Neural cell (in vitro differentiated cells): Measurements from ENCODE around the gene PRAME. TPM values are rescaled to one million over a fixed set of nuclear protein-coding genes. Genes with fewer than 3 reads are reported as not detected.

ENCODE experiments used
- H2AFZ ChIP-seq: fragments of 200-600, 300-800 bp; sonication (generic), shearing (Covaris generic); 2 replicates; pipeline ENCODE4 v1.6.0; 2014; ENCODE audit warnings: low read depth, mild to moderate bottlenecking, antibody characterized with exemption, low read length, moderate library complexity
- H3F3A ChIP-seq: fragments of 200-600 bp; shearing (Covaris generic); 2 replicates; pipeline ENCODE4 v1.6.1; 2016; ENCODE audit warnings: mild to moderate bottlenecking, moderate library complexity, mixed read lengths, antibody characterized with exemption, low read length; ENCODE audit not compliant: insufficient read depth, poor library complexity, severe bottlenecking
- H3K27ac ChIP-seq: fragments of 200-600, 300-800 bp; sonication (generic), shearing (Covaris generic); 2 replicates; pipeline ENCODE4 v1.5.1; 2014; ENCODE audit warnings: mild to moderate bottlenecking, low read length, moderate library complexity
- H3K27me3 ChIP-seq: fragments of 300-800, 200-600 bp; sonication (generic), shearing (Covaris generic); 2 replicates; pipeline ENCODE4 v1.6.0; 2014; ENCODE audit warnings: mild to moderate bottlenecking, low read depth, low read length, moderate library complexity; ENCODE audit not compliant: insufficient read depth
- H3K36me3 ChIP-seq: fragments of 300-800, 200-600 bp; sonication (generic), shearing (Covaris generic); 2 replicates; pipeline ENCODE4 v1.5.1; 2014; ENCODE audit warnings: mild to moderate bottlenecking, antibody characterized with exemption, low read length, moderate library complexity; ENCODE audit not compliant: insufficient read depth
- H3K4me2 ChIP-seq: fragments of 300-800, 200-600 bp; sonication (generic), shearing (Covaris generic); 2 replicates; pipeline ENCODE4 v1.6.0; 2014; ENCODE audit warnings: mild to moderate bottlenecking, low read length
- H3K4me3 ChIP-seq: fragments of 300-800, 200-600 bp; sonication (generic), shearing (Covaris generic); 2 replicates; pipeline ENCODE4 v1.5.1; 2014; ENCODE audit warnings: mild to moderate bottlenecking, low read length, moderate library complexity
- H3K79me2 ChIP-seq: fragments of 200-600 bp; shearing (Covaris generic); replicated peaks from 2 replicates; pipeline ENCODE4 v1.6.0; 2014; ENCODE audit warnings: mild to moderate bottlenecking, low read length, moderate library complexity; ENCODE audit not compliant: insufficient read depth
- H3K9ac ChIP-seq: fragments of 300-800, 200-600 bp; sonication (generic), shearing (Covaris generic); 2 replicates; pipeline ENCODE4 v1.6.1; 2016; ENCODE audit warnings: mild to moderate bottlenecking, low read length, mixed read lengths
- H3K9me2 ChIP-seq: fragments of 200-600 bp; shearing (Covaris generic); 2 replicates; pipeline ENCODE4 v1.6.1; 2016; ENCODE audit warnings: mild to moderate bottlenecking, low read length, mixed read lengths; ENCODE audit not compliant: insufficient read depth
- H3K9me3 ChIP-seq: fragments of 200-600, 300-800 bp; sonication (generic), shearing (Covaris generic); 2 replicates; pipeline ENCODE4 v1.6.1; 2016; ENCODE audit warnings: mild to moderate bottlenecking, mixed run types, low read length, moderate library complexity, mixed read lengths
- H4K20me1 ChIP-seq: fragments of 200-600 bp; shearing (Covaris generic); 2 replicates; pipeline ENCODE4 v1.6.1; 2016; ENCODE audit warnings: mild to moderate bottlenecking, mixed run types; ENCODE audit not compliant: insufficient read depth
- CTCF ChIP-seq: fragments of 450-650 bp; IDR thresholded peaks from 2 replicates; pipeline ENCODE4 v1.5.1; 2014; ENCODE audit warnings: antibody characterized with exemption, mild to moderate bottlenecking, moderate library complexity; ENCODE audit not compliant: poor library complexity, severe bottlenecking
- EP300 ChIP-seq: fragments of 450-650 bp; conservative IDR thresholded peaks from 2 replicates; pipeline ENCODE4 v1.6.1; 2014; ENCODE audit warnings: antibody characterized with exemption, mild to moderate bottlenecking, moderate library complexity; ENCODE audit not compliant: poor library complexity, severe bottlenecking
- EZH2 ChIP-seq: fragments of 200-600, 300-800 bp; shearing (Covaris generic), sonication (generic); IDR thresholded peaks from 2 replicates; pipeline ENCODE4 v1.6.1; 2014; ENCODE audit warnings: antibody characterized with exemption, low read length, borderline replicate concordance, mild to moderate bottlenecking; ENCODE audit not compliant: insufficient read depth, poor library complexity, severe bottlenecking
- MXI1 ChIP-seq: fragments of 450-650 bp; conservative IDR thresholded peaks from 2 replicates; pipeline ENCODE4 v1.6.1; 2014; ENCODE audit warnings: antibody characterized with exemption, mild to moderate bottlenecking; ENCODE audit not compliant: poor library complexity, severe bottlenecking
- POLR2AphosphoS5 ChIP-seq: IDR thresholded peaks from 2 replicates; pipeline ENCODE4 v1.6.1; 2012
- RAD21 ChIP-seq: fragments of 450-650 bp; conservative IDR thresholded peaks from 2 replicates; pipeline ENCODE4 v1.6.1; 2014; ENCODE audit warnings: antibody characterized with exemption, mild to moderate bottlenecking, moderate library complexity
- SMC3 ChIP-seq: fragments of 450-650 bp; conservative IDR thresholded peaks from 2 replicates; pipeline ENCODE4 v1.6.1; 2014; ENCODE audit warnings: antibody characterized with exemption, mild to moderate bottlenecking, moderate library complexity; ENCODE audit not compliant: poor library complexity
- TAF1 ChIP-seq: IDR thresholded peaks from 2 replicates; pipeline ENCODE4 v1.6.1; 2012; ENCODE audit warnings: low read depth
- polyA plus RNA-seq: library from polyadenylated mRNA; depleted of rRNA; stranded (reverse); fragments of >200 nt; gene quantifications from 2 replicates; pipeline ENCODE4 v1.2.3, GENCODE V29; 2014
- TF ChIP-seq, protein P1 (sequence below): IDR thresholded peaks from 2 replicates; pipeline ENCODE4 v1.6.1; 2012; ENCODE audit warnings: borderline replicate concordance

Gene PRAME
- polyA plus RNA-seq, 1 donor from 2014 or later: not detected

DNA sequence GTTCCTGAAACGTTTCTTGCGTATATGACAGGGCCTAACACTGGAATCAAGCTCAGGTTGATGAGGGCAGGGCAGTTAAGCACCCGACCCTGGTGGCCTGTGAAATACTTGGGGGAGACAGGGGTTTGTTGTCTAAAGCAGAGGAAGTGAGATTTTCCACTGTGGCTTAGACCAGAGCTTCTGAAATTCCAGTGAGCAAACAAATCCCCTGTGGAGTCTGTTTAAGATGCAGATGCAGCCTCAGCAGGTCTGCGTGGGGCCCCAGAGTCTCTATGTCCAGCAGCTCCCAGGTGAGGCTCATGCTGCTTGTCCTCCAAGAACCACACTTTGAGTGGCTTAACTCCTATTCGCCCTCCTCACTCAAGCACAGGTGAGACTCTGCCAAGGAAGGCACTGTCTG, 39.1 kb upstream of the PRAME start:
- TF ChIP-seq CTCF (no peak), TAF1 (no peak), POLR2AphosphoS5 (no peak), RAD21 (no peak), EZH2 (no peak), MXI1 (no peak), EP300 (no peak), SMC3 (no peak)
- TF ChIP-seq, protein P1, sequence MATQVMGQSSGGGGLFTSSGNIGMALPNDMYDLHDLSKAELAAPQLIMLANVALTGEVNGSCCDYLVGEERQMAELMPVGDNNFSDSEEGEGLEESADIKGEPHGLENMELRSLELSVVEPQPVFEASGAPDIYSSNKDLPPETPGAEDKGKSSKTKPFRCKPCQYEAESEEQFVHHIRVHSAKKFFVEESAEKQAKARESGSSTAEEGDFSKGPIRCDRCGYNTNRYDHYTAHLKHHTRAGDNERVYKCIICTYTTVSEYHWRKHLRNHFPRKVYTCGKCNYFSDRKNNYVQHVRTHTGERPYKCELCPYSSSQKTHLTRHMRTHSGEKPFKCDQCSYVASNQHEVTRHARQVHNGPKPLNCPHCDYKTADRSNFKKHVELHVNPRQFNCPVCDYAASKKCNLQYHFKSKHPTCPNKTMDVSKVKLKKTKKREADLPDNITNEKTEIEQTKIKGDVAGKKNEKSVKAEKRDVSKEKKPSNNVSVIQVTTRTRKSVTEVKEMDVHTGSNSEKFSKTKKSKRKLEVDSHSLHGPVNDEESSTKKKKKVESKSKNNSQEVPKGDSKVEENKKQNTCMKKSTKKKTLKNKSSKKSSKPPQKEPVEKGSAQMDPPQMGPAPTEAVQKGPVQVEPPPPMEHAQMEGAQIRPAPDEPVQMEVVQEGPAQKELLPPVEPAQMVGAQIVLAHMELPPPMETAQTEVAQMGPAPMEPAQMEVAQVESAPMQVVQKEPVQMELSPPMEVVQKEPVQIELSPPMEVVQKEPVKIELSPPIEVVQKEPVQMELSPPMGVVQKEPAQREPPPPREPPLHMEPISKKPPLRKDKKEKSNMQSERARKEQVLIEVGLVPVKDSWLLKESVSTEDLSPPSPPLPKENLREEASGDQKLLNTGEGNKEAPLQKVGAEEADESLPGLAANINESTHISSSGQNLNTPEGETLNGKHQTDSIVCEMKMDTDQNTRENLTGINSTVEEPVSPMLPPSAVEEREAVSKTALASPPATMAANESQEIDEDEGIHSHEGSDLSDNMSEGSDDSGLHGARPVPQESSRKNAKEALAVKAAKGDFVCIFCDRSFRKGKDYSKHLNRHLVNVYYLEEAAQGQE: no peak
- H3K9me2 ChIP-seq: no peaks in the 10 kb centered on the region
- H3K4me2 ChIP-seq: no peak overlapping the region
- no peaks in the 10 kb centered on the region for H4K20me1 ChIP-seq
- H3F3A ChIP-seq: no peaks in the 10 kb centered on the region
- no peaks in the 10 kb centered on the region for H3K36me3 ChIP-seq
- no peak overlapping the region for H3K27ac ChIP-seq
- H3K27me3 ChIP-seq: no peaks in the 10 kb centered on the region
- H3K79me2 ChIP-seq: no peaks in the 10 kb centered on the region
- no peak overlapping the region for H3K4me3 ChIP-seq
- H2AFZ ChIP-seq: no peak overlapping the region
- H3K9me3 ChIP-seq: no peaks in the 10 kb centered on the region
- H3K9ac ChIP-seq: no peak overlapping the region

DNA sequence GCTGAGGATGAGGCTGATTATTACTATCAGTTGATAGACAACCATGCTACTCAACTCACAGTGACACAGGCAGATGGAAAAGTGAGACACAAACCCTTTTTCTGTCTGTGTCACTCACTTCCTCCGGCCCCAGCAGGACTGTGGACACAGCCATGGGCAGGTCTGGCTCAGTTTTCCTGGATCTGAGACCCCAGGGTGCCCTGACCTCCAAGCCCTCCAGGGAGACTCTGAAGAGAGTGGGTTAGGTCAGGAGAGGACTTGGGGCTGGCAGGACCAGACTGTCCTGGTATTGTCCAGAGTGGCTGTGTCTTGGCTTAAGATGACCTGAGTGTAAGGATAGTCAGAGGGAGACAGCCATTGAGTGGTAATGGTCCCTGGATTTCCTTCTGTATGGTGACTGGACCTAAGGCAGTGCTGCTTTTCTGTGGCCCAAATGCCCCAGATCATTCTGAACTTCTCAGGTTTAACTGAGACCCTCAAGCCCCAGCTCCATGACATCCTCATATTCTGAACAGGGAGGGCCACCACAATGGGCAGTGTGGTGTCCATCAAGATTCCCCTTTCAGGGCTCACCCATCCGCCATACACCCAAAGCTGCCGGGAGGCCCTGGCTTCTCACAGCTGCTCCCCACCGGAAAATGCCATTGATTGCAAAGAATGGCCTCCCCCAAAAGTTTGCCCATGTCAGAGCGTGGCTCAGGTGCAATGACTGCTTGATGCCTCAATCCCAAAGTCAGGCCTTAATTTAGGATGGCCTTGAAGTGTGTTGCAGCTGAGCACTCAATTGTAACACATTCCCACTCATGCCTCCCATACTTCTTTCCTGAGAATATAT, 36.2 kb upstream of the PRAME start:
- Histone ChIP-seq H2AFZ (no peak overlapping the region), H3F3A (no peaks in the 10 kb centered on the region), H3K4me2 (no peak overlapping the region), H3K9me3 (no peaks in the 10 kb centered on the region), H3K9me2 (no peaks in the 10 kb centered on the region), H3K27me3 (no peaks in the 10 kb centered on the region), H3K9ac (no peak overlapping the region), H3K27ac (no peak overlapping the region), H3K36me3 (no peaks in the 10 kb centered on the region), H3K4me3 (no peak overlapping the region), H4K20me1 (no peaks in the 10 kb centered on the region), H3K79me2 (no peaks in the 10 kb centered on the region)
- TF ChIP-seq RAD21 (no peak), MXI1 (no peak), EP300 (no peak), EZH2 (no peak), SMC3 (no peak), POLR2AphosphoS5 (no peak)
